Aortic smooth muscle cell (primary cell): ENCODE data around the gene VEGFD. TPM values are rescaled to one million over a fixed set of nuclear protein-coding genes. Genes with fewer than 3 reads are reported as not detected.

Source experiments
- total RNA-seq: library from RNA; depleted of rRNA; stranded (reverse); fragments of >200 nt; gene quantifications from 2 replicates; pipeline ENCODE4 v1.2.3, GENCODE V29; 2014

Gene VEGFD
- 0.37 and 0.40 TPM in 2 replicates for total RNA-seq

GRCh38 chrX:15384304-15384703 is at the start of gene VEGFD:
VEGFD (minus strand) TSS chrX:15384413; CDS start chrX:15383946, 467 bp downstream.

DNA sequence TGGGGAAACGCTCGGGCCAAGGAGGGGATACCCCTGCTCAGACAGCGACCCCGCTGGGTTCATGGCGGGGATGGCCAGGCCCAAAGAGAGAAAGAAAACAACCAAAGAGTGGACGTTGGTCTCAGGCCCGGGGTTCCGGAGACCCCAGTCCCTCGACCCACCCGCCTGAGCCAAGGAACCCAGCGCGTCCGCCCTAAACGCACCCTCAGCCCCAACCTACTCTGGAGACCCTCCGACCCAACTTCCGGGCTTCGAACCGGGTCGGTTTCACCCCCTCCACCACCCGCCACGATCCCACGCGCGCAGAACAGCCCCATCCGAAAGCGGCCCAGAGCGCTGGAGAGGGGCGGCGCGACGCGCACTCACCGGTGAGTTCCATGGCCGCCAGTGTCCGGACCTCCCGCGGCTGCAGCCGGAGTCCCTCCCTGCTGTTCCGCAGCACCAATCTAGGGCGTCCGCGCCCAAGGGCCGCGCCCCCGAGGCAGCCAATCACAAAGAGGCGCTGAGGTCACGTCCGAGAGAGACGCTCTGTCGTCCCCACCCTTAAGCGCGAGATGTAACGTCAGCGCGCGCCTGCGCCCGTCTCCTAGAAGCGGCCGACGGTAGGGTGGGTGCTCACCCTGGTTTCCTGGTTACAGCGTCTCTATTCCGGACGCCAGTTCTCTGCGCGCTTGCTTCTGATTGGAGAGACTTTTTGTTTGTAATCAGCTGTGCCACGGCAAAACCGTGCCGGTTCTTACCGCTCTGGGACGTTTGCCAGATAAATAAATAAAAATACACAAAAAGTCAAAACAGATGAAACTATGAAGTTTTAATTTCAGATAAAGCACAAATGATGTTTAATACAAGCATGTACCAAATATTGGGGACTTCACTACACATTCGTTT is 48.8 kb downstream of the VEGFD start, which contains the start of gene PIGA:
TSS of gene PIGA (minus strand) at position 389 of the 888 bp plus-strand sequence. CDS start 3,593 bp downstream, outside the sequence.

DNA sequence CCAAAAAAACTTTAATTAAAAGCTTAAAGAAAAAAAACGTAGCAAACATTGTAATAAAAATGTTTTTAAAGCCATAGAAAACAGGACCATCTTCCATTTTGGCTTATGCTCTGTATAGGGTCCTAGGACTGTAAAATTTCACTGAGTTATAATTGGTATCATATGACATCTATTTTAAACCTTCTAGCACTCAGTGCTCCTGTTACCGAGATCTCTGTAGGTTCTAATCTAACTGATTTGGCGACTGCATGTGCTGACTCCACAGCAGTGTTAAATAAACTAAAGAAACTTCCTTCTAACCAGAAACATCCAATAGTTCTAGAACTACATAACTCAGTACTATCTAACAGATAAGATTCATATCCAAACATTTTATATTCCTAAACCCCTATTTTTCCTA is 68.7 kb downstream of the VEGFD start, which contains the start of gene ASB11:
TSS of gene ASB11 (minus strand) at position 132 of the 400 bp plus-strand sequence. CDS start at position 97, 35 bp downstream.

Other genes with a start within 250 kb of the VEGFD start
- 1.6 and 2.6 TPM in 2 replicates for gene ASB9, start 114.3 kb downstream of the VEGFD start, total RNA-seq
- gene ASB11, start 68.8 kb downstream of the VEGFD start, total RNA-seq, result 0.06 TPM in 1 of 2 replicates, not detected in the other
- gene PIGA, start 48.9 kb downstream of the VEGFD start, total RNA-seq, result 9.3 and 9.5 TPM in 2 replicates
- gene PIR, start 108.9 kb upstream of the VEGFD start, total RNA-seq, result 14.5 and 15.5 TPM in 2 replicates
- gene BMX, start 116.4 kb upstream of the VEGFD start, total RNA-seq, result 2.6 and 4.6 TPM in 2 replicates
- 0.12 and 0.40 TPM in 2 replicates for gene ACE2, start 216.5 kb upstream of the VEGFD start, total RNA-seq